AML-193 (cell line): ENCODE data around the gene ANKLE2.
"Not testable (repeated sequence)": the region's sequence is repeated elsewhere in the genome, so short reads cannot be mapped to it uniquely, and the experiment has no call there.

Experiments
- DNase-seq, 2 experiments: peaks; one replicate each; lab custom pipeline; 2025; lab: John Stamatoyannopoulos, UW

Gene ANKLE2

DNA sequence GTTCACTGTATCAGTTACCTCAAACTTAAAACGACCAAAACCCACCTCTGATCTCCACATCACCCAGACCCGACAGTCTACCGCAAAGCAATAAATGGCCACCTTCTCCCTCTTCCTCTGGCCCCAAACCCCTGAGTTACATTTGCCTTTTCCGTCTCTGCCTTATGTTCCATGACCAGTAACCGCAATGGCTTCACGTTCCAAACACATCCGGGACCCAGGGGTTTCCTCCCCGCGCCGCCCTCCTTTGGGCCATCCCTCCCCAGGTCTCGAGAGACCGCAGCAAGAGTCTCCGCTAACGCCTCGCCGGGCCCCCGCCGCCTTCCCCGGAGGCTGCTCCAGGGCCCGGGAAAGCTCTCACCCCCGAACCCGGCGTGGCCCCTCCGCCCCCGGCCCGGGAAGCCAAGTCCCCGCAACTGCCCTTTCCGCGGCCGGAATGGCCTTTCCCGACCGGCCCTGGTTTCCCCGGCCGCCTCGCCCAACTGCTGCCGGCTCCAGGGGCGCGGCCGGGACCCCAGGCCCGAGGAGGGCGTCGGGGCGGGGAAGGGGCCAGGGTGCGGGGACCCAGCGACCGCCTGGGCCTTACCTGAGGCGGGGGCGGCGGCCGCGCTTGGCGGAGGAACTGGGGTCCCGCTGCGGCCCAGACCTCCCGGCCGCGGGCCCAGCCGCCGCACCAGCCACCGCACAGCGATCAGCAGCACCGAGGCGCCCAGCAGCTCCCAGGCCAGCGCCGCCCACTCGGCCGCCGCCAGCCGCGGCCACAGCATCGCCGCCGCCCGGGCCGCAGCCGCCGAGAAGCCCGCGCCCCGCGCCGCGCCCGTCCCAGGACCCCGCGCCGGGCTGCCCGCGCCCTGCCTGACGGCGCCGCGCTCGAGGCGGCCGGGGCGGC, at the start of gene ANKLE2:
ANKLE2 (minus strand) TSS at position 801 of the 889 bp plus-strand sequence; CDS start at position 767, 34 bp downstream.
- DNase-seq = peak; percentile 21 to 29

DNA sequence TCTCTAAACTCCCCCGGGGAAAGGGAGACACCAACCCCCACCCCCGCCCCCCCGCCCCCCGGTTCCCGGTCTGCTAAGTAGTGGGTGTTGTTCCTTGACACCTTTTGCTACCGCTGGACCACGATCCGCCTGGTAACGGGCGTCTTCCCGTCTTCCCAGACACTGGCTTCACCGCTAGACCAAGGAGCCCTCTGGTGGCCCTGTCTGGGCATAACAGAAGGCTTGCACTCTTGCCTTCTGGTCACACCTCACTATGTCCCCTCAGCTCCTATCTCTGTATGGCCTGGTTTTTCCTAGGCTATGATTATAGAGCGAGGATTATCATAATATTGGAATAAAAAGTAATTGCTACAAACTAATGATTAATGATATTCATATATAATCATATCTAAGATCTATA, 47.8 kb upstream of the ANKLE2 start:
- not testable (repeated sequence) for DNase-seq

DNA sequence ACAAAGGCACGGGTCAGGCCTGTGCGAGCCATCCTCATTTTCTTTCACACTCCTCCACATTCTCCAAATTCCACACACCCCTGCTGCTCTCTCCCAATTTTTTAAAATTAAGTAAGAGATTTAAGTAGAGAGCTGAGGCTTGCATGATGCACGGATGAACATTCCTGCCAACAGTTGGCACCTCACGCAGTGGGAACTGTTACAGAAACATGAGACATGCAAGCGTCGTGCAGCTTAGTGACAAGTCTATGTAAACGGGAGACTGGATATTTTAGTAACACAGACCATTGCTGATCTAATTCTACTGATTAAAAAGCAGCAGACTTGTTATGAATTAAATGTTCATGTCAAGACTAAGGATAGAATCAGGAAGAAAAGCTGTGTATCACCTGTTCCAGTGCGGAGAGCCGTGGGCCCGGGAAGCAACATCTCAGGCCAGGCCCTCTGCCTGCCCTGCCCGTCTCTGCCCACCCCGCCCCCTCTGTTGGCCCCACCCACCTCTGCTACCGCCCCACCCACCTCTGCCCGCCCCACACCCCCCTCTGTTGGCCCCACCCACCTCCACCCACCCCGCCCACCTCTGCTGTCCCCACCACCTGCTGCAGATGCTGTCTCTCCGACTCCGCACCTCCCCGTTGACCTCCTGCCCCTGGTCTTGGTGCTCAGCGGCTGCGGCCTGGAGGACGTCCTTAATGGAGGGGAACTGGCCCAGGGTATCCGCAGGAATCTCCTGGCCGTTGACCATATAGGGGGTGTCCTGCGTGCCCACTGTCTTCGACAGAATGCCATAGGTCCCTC, 45.9 kb upstream of the ANKLE2 start:
- DNase-seq = no peak

DNA sequence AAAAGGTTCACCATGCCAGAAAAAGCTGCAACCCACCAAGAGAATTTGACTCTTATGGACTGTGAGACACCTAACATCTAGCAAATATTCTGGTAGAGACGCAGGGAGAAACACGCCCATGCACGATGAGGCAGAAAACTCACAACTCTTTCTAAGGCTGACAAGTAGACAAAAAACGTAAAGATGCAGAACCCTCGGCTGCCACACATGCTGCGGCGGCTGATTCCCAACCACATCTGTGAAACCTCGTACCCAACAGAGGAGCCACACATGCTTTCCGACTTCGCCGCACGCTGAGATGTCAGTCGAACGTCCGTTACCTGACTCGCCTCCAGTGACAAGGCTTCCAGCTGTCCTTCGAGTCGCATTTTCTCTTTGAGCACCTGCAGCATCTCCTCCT, 45.2 kb upstream of the ANKLE2 start:
- no peak for DNase-seq

DNA sequence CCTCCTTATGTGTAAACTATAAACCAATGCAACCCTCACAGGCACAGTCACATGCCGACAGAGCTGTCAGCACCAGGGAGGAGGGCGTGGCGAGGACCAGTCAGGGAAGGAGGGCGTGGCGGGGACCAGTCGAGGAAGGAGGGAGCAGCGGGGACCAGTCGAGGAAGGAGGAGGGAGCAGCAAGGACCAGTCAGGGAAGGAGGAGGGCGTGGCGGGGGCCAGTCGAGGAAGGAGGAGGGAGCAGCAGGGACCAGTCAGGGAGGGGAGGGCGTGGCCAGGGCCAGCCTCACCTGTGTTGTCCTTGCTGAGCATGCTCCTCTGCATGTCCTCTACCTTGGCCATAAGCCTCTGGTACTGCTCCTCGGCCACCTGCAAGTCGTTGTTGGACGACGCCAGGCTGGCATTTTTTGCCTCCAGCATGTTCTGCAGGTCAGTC, 42.8 kb upstream of the ANKLE2 start:
- DNase-seq = no peak

DNA sequence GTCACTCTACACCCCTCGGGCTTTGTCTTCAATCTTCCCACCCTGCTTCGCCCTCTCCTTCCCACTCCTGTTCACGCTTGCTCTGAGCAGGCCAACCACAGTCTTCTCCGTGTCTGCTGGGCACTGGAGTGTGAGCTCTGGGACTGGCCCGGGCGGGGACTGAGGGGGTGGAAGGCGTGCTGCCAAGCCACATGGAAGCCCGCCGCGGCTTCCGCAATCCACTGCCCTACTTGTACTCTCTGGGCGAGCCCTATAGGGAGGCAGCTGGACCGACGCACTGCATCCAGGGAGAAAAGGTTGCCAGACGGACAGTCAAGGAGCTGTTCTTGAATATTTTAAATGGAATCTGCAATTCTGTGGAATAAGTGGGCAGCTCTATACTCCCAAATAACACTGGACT, 42.3 kb upstream of the ANKLE2 start:
- DNase-seq = no peak

DNA sequence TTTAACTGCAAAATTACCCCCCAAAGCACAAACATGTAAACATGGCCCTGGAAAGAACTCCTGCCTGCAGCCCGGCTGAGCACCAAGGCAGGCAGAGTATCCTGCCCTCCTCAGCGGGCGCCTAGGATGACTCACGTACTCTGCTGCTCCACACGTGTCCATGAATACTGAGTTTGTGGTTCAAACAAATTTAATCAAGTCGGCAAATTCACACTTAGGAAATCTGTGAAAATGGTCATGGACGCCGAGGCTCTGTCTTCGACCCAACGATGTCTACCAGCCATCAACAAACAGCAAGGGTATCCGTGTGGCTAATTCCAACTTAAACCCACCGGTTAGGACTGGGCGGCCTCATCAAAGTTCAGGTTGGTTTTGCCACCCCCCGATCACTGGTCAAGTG, 41.5 kb upstream of the ANKLE2 start:
- DNase-seq = no peak

DNA sequence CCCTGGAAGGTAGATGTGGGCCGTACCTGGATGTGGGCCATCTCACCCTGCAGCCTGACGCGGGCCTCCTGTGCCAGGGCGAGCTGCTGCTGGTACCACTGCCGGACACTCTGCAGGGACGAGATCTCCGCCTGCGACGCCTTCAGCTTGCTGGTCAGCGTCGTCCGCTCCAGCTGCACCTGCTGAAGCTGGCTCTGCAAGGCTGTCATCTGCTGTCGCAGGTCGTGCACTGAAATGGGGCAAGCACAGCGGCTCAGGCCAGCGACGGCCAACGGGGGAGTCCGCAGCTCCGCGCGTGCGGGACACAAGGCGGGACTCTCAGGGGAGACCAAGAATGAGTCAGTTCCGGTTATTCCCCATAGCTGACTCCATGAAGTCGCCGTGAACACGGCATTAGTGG, 40.1 kb upstream of the ANKLE2 start:
- no peak for DNase-seq

DNA sequence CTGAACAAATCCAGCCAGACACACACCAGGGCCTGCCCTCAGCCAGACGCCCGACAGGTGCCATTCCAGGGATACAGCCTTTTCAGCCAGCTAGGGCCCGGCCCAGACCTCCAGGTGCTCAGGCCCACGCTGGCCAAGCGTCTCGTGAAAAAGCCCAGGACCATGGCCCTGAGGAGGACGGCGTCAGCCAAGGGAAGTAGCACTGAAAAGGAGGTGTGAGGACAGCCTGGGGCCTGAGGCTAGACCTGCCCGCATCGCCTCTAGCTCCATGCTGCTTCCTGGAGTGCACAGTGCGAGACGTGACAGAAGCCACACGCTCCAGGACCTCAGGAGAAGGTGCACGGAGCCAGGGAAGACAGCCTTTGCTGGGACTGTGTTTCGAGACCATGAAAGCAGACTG, 37.2 kb upstream of the ANKLE2 start:
- no peak for DNase-seq

DNA sequence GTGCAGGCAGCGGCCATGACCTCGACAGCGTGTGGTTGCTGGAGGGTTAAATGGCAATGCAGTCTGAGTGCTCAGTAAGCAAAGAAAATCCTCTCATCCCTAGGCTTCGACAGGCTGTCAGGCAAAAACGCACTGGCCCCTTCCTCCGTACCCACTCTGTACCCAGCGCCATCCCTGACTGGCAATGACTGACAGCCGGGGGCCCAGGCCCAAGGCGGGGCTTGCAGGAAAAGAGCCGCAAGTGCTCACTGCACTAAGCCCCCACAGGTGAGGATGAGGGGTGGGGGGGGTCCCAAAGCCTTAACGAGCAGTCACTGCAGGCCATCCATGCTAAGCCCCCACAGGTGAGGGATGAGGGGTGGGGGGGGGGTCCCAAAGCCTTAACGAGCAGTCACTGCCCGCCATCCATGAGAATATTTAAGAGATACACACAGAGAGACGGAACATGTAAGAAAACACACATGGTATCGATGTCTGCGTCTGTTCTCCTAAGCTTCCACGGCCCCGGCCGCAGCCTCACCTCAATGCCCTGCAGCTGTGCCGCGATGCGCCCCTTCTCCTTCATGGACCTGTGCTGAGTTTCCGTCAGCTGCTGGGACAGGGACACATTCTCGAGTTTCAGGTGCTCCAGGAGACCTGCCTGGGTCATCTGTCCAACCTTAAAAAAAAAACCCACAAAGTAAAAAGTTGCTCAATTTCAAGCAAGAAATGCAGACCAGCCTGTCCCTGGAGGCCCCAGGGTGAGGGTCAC, 36.4 kb upstream of the ANKLE2 start:
- DNase-seq = no peak

DNA sequence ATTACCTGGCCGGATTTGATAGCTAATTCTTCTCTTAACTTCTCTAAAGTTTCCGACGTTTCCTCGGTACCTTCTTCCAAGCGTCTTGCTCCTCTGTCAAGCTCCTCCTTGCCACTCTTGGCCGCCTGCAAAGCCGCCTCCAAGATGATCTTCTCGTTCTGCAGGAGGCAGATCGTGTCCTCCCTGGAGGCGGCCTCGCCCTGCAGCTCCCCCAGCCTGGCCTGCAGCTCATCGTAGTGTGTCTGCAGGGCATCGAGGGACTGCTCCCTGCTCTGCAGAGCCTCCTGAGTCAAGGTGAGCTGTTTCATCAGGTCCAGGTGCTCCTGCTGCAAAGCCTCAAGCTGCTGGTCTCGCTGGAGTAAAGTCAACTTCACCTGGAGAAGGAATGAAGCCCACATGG, 34.2 kb upstream of the ANKLE2 start:
- DNase-seq = no peak

DNA sequence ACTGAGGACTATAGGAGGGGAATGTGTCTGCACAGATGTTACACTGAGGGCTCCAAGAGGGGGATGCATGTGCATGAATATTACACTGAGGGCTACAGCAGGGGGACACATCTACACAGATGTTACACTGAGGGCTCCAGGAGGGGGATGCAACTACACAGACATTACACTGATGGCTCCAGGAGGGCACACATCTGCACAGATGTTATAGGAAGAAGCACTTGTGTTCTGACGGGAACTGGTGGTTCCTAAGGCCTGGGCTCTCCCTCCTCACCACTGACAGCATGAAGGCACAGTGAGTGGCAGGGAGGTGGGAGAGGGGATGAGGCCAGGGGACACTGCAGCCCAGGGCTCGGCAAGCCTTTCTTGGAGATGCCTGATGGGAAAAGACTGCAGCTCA, 30.3 kb upstream of the ANKLE2 start:
- DNase-seq = not testable (repeated sequence)

DNA sequence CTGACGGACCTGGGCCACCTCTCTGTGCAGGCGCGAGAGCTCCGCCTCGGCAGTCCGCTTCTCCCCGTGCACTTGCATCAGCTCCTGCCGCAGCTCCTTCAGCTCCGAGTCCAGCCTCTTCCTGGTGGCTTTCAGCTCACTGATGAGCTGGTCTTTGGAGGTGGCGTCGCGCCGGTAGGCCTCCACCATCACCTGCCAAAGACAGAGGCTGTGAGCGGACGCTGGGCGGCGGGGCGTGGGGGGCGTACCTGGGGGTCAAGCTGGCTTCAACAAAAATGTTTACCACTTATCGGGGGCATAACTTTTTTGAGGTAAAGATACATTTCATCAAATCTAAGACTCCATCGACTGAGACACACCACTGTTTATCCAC, 27.5 kb upstream of the ANKLE2 start:
- DNase-seq = no peak

DNA sequence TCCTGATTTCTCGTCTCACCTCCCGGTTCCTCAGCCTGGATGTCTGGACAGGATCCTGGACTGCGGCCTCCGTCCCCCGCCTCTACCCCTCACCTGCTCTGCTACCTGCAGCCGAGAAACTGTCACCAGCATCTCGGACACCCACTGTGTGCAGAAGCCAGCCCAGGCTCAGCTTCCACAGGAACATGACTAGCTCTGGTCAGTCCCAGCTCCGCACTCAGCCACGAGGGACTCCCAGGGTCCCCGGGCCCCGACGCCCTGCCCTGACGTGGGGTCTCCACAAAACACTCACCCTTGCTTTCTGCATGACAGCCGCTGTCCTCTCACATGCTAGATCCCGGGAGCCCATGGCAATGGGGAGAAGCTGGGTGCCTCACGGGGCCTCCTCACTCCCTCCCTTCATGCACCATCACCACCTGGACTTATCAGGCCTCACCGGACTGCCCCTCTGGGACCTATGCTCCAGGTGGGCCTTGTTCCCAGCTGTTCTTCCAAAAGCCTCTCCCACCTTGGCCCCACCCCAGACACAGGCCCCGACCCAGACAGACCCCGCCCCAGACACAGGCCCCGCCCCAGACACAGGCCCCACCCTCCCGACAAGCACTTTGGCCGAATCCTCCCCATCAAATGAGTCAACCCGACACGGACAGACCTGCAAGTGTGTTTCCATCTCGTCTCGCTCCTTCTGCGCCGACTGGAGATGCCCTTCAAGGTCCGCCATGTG, 26.9 kb upstream of the ANKLE2 start:
- no peak for DNase-seq

DNA sequence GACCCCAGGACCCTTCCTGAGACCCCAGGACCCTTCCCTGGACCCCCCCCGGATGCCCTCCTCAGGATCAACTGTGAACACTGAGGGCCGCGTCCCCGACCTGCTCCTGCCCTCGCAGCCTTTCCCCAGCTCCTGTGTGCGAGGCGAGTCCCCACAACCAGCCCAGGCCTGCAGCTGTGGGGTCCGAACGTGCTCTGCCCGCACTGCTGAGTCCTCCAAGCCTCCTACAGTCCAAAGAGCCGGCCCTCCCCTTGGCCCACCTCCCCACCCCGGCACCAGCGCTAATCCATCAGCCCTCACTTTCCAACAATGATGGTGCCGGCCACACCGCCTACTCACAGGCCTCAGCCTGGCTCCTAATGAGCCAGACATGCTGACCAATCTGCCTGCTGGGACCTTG, 26.2 kb upstream of the ANKLE2 start:
- no peak for DNase-seq

DNA sequence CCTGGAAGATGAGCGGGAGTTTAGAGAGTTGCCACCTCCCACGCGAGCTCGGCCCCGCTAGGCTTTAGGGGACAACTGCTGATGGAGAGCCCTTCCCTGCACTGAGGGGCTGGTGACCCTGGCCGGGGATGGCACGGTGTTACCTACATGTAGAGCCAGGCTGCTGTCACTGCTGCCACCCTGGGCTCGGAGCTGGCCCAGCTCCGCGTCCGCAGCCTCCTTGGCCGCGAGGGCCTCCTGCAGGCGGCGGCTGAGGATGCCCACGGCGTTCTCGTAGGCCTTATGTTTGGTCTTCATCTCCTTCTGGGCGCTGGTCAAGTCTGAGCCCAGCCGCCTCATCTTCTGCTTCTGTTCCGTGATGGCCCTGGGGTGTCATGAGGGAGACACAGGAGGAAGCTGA, 24.6 kb upstream of the ANKLE2 start:
- no peak for DNase-seq

DNA sequence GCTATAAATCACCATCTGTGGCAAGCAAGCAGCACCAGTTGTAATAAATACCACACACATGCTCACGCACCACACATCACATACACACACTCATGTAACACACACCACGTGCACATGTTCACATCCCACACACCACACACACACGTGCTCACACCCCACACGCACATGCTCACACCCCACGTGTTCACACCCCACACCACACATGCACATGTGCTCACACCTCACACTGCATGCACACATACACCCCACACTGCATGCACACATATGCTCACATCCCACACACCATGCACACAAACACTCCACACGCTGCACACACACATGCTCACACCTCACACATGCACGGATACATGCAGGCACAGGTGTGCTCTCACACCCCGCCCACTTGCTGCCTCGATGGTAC, 22.9 kb upstream of the ANKLE2 start:
- DNase-seq = no peak

DNA sequence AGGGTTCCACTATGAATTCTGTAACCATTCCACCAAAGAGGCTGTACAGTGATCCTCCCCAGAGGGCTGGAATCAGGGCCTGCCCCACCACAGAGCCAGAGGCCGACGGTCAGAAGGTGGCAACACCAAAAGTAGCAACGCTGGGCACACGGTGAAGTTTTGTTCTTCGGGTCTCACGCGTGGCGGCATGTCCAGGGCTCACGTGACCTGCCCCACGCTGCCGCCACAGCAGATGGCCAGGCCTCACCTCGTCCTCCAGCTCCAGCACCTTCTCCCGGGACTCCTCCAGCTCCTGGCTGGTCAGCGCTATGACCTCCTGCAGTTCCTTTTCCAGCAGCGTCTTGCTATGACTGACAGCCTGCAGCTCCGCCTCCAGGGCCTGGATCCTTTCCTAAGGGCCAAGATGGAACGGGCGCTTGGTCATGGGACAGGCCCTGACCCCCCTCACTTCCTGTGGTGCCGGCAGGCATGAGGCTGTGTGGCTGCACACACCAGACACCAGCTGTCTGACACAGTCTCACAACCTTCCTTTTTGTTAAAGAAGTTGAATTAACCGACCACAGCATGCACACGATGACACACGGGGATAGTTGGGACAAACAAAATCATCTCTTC, 22.4 kb upstream of the ANKLE2 start:
- no peak for DNase-seq

DNA sequence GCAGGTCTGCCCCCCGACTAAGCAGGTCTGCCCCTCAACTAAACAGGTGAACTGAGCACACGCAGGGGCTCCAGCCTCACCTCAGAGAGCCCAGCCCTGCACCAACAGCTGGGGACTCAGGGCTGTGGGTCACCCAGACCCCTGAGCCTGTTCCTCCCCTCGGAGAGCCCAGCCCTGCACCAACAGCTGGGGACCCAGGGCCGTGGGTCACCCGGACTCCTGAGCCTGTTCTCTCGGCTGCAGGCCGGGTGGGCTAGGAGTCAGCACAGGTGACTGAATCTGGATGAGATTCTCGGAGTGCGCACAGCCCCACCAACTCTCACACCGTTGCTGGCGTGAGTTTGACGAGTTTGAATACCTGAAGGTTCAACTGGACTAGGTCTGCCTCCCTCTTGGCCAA, 20.3 kb upstream of the ANKLE2 start:
- no peak for DNase-seq

DNA sequence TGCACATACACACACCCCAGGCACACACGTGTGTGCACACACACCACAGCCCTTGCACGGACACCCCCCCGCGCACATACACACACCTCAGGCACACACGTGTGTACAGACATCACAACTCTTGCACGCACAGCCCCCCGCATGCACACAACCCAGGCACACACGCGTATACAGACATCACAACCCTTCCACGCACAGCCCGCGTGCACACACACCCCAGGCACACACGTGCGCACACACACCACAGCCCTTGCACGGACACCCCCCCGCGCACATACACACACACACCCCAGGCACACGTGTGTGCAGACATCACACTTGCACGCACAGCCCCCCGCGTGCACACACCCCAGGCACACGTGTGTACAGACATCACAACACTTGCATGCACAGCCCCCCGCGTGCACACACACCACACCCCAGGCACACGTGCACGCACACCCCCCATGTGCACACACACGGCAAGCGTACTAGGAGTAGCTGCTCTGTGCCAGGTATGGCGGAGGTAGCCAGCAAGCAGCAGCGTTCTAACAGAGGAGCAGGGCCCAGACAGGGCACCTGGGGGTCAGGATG, 18.2 kb upstream of the ANKLE2 start:
- no peak for DNase-seq

DNA sequence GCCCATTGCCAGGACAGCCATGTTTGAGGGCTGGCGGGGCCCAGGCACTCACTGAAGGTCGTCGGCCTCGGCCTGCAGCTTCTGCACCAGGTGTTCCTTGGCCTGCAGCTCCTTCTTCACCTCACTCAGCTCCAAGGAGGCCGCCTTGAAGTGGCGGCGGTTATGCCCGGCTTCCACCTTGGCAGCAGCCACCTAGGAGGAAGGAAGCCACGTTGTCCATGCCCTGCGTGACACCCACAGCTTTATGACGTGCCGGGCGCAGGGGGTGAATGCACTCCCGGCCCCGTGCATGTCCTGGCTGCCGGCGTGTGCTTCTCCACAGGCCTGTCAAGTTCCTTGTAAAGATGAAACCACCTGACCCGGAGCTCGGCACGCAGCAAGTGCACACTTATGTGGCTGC, 16.0 kb upstream of the ANKLE2 start:
- no peak for DNase-seq
